Fibroblast of lung (primary cell): Measurements from ENCODE around the gene ANKS1B. TPM values are rescaled to one million over a fixed set of nuclear protein-coding genes. Genes with fewer than 3 reads are reported as not detected.

ENCODE experiments used
- DNase-seq, 2 donors: peaks; one replicate each; pipeline versions ENCODE4 v3.0.0 to v3.0.0-alpha.2; 2010; ENCODE audit warnings: low read depth in 2 of 2
- H2AFZ ChIP-seq: 2 replicates; pipeline ENCODE4 v1.5.1; 2012; ENCODE audit warnings: low read length, control low read depth, inconsistent platforms
- H3K27ac ChIP-seq: 2 replicates; pipeline ENCODE4 v1.5.1; 2011; ENCODE audit warnings: low read length, control low read depth; ENCODE audit not compliant: insufficient read depth
- H3K27me3 ChIP-seq: 2 replicates; pipeline ENCODE4 v1.5.1; 2011; ENCODE audit warnings: mild to moderate bottlenecking, low read length; ENCODE audit not compliant: control insufficient read depth, insufficient read depth
- H3K36me3 ChIP-seq: 2 replicates; pipeline ENCODE4 v1.5.1; 2011; ENCODE audit warnings: low read length; ENCODE audit not compliant: control insufficient read depth, insufficient read depth
- H3K4me1 ChIP-seq: 2 replicates; pipeline ENCODE4 v1.5.1; 2011; ENCODE audit warnings: low read length; ENCODE audit not compliant: control insufficient read depth, insufficient read depth; ENCODE audit errors: extremely low read depth
- H3K4me2 ChIP-seq: 2 replicates; pipeline ENCODE4 v1.5.1; 2011; ENCODE audit warnings: low read length, control low read depth; ENCODE audit not compliant: insufficient read depth; ENCODE audit errors: extremely low read depth
- H3K4me3 ChIP-seq, 4 experiments: fragments of 200-600 bp in 1 of 4; sonication (generic) in 1 of 4; replicated peaks in 1 of 4; 2 replicates each; pipeline ENCODE4 v1.5.1; 2011 to 2016; ENCODE audit warnings: low read length in 4 of 4, low read depth in 3 of 4, mild to moderate bottlenecking in 3 of 4, control low read depth in 2 of 4, inconsistent platforms in 1 of 4, mixed read lengths in 1 of 4; ENCODE audit not compliant: insufficient read depth in 1 of 4; ENCODE audit errors: control extremely low read depth in 1 of 4
- H3K79me2 ChIP-seq: 2 replicates; pipeline ENCODE4 v1.5.1; 2012; ENCODE audit warnings: mild to moderate bottlenecking, low read length, inconsistent platforms; ENCODE audit not compliant: control insufficient read depth, insufficient read depth
- H3K9ac ChIP-seq: 2 replicates; pipeline ENCODE4 v1.5.1; 2011; ENCODE audit warnings: mild to moderate bottlenecking, low read length, control low read depth; ENCODE audit not compliant: insufficient read depth
- H3K9me3 ChIP-seq: 2 replicates; pipeline ENCODE4 v1.5.1; 2012; ENCODE audit warnings: low read depth, low read length; ENCODE audit not compliant: control insufficient read depth, insufficient read depth
- H4K20me1 ChIP-seq: 2 replicates; pipeline ENCODE4 v1.5.1; 2011; ENCODE audit warnings: low read length; ENCODE audit not compliant: control insufficient read depth, insufficient read depth; ENCODE audit errors: extremely low read depth
- CTCF ChIP-seq, 2 donors: IDR thresholded peaks in 1 of 2; conservative IDR thresholded peaks in 1 of 2; 1 replicate in 1 of 2; 2 replicates in 1 of 2; pipeline ENCODE4 v1.5.1; 2011 to 2012; ENCODE audit warnings: low read length in 2 of 2, control low read depth in 1 of 2, inconsistent platforms in 1 of 2, low read depth in 1 of 2, mild to moderate bottlenecking in 1 of 2
- EZH2 ChIP-seq: IDR thresholded peaks from 2 replicates; pipeline ENCODE4 v1.5.1; 2012; ENCODE audit warnings: low read length, control low read depth, mild to moderate bottlenecking; ENCODE audit errors: missing control alignments
- polyA plus RNA-seq, 2 donors: library from polyadenylated mRNA; depleted of rRNA in 1 of 2; stranded (reverse) in 1 of 2; unstranded in 1 of 2; fragments of >200 nt; gene quantifications; 2 replicates each; pipeline ENCODE4 v1.2.1, GENCODE V29; 2011 to 2012; ENCODE audit warnings: missing spikeins in 1 of 2
- total RNA-seq: library from RNA; depleted of rRNA; stranded (reverse); fragments of >200 nt; gene quantifications from 2 replicates; pipeline ENCODE4 v1.2.1, GENCODE V29; 2014

Gene ANKS1B
- total and polyA plus RNA-seq, 2 donors (not counting 1 experiment from before 2014, with no cell fraction given) = 0.11 to 0.83 TPM

DNA sequence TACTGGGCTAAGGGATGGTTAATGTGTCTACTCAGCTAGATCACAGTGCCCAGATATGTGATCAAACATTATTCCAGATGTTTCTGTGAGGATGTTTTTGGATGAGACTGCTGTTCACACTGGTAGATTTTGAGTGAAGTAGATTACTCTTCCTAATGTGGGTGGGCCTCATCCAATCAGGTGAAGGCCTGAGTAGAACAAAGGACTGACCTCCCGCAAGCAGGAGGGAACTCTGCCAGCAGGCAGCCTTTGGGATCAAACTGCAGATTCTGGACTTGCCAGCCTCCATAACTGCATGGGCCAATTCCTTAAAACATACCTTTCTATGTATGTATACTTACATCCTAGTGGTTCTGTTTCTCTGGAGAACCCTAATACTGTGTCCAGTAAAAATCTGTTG is 1120.4 kb downstream of the ANKS1B start:
- no peak for DNase-seq
- TF ChIP-seq EZH2 (no peak), CTCF (conservative IDR thresholded peaks at IDR 0.05 in 1 of 2, IDR thresholded peaks at IDR 0.05 in 1 of 2; ENCODE audit: low read depth in 1 of 2, low read length in 2 of 2) (no peak)
- no peak overlapping the region for H3K27ac ChIP-seq
- no peaks in the 10 kb centered on the region for H3K36me3 ChIP-seq
- H3K9ac ChIP-seq = no peak overlapping the region
- H3K79me2 ChIP-seq = no peaks in the 10 kb centered on the region
- no peaks in the 10 kb centered on the region for H3K27me3 ChIP-seq
- no peak overlapping the region for H3K4me3 ChIP-seq
- no peaks in the 10 kb centered on the region for H3K4me1 ChIP-seq
- no peaks in the 10 kb centered on the region for H4K20me1 ChIP-seq
- no peaks in the 10 kb centered on the region for H3K9me3 ChIP-seq
- H3K4me2 ChIP-seq = no peak overlapping the region
- H2AFZ ChIP-seq = no peak overlapping the region

GRCh38 chr12:98863167-98863566 is 1121.6 kb downstream of the ANKS1B start:
- H3K9ac ChIP-seq = no peak overlapping the region
- TF ChIP-seq CTCF (conservative IDR thresholded peaks at IDR 0.05 in 1 of 2, IDR thresholded peaks at IDR 0.05 in 1 of 2; ENCODE audit: low read depth in 1 of 2, low read length in 2 of 2) = no peak
- no peak for TF ChIP-seq EZH2
- no peak overlapping the region for H3K4me3 ChIP-seq
- H3K79me2 ChIP-seq = no peaks in the 10 kb centered on the region
- H4K20me1 ChIP-seq = no peaks in the 10 kb centered on the region
- no peaks in the 10 kb centered on the region for H3K36me3 ChIP-seq
- no peak overlapping the region for H3K27ac ChIP-seq
- no peaks in the 10 kb centered on the region for H3K4me1 ChIP-seq
- DNase-seq = no peak
- H3K27me3 ChIP-seq = no peaks in the 10 kb centered on the region
- H2AFZ ChIP-seq = no peak overlapping the region
- H3K4me2 ChIP-seq = no peak overlapping the region
- H3K9me3 ChIP-seq = no peaks in the 10 kb centered on the region

DNA sequence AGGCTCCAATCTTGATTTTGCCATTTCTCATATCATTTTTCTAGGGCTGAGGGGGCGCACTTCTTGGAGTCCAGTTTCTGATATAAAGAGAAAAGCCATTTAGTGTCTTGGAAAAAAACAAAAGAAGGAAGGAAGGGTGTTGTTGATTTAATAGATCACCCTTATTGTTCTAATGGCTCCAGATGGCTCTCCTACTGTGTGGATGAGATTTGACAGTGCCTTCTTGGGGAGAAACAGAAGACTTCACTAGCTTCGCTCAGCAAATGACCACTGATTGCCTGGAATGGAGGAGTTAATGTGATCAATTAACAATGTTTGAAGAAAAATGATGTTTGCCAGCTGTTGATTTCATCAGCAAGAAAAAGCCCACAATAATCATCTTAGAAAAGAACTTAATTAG is 1123.5 kb downstream of the ANKS1B start:
- no peak overlapping the region for H3K4me3 ChIP-seq
- no peak overlapping the region for H3K9ac ChIP-seq
- no peaks in the 10 kb centered on the region for H3K36me3 ChIP-seq
- no peak overlapping the region for H2AFZ ChIP-seq
- no peak for DNase-seq
- no peaks in the 10 kb centered on the region for H3K9me3 ChIP-seq
- no peaks in the 10 kb centered on the region for H3K79me2 ChIP-seq
- H3K27ac ChIP-seq = no peak overlapping the region
- no peaks in the 10 kb centered on the region for H3K4me1 ChIP-seq
- H3K4me2 ChIP-seq = no peak overlapping the region
- TF ChIP-seq EZH2 (no peak), CTCF (conservative IDR thresholded peaks at IDR 0.05 in 1 of 2, IDR thresholded peaks at IDR 0.05 in 1 of 2; ENCODE audit: low read depth in 1 of 2, low read length in 2 of 2) (no peak)
- no peaks in the 10 kb centered on the region for H3K27me3 ChIP-seq
- H4K20me1 ChIP-seq = no peaks in the 10 kb centered on the region
